Uterus (tissue), 2 donors: ENCODE results near the gene RHBDL2.

Experiments
- POLR2A ChIP-seq, 2 donors: fragments of 450-650 bp; IDR thresholded peaks; one replicate each; pipeline ENCODE4 v1.6.1; 2016; ENCODE audit warnings: antibody characterized with exemption in 2 of 2, mild to moderate bottlenecking in 1 of 2, moderate library complexity in 1 of 2
- TF ChIP-seq, protein P1 (sequence below), 4 experiments: fragments of 200-600 bp in 2 of 4; fragments of 450-650 bp in 2 of 4; sonication (generic) in 2 of 4; IDR thresholded peaks; one replicate each; pipeline ENCODE4 v1.5.1; 2016 to 2019; ENCODE audit warnings: antibody characterized with exemption in 4 of 4, mild to moderate bottlenecking in 2 of 4, moderate library complexity in 1 of 4

DNA sequence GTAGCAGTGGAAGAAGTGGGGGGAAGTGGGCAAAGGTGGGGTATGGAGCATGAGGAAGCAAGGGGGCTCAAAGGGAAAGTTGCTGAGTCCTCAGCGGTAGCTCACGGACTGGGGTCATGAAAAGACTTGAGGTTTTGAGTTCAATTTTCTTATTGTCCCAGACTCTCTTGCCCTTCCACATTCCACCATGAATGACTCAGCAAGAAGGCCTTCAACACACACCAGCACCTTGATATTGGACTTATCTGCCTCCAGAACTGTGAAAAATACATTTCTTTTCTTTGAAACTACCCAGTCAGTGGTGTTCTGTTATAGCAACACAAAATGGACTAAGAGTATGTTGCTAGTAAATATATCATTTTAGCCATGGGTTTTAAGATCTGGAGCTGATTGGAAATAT lies 17.3 kb upstream of the RHBDL2 start:
- TF ChIP-seq, protein P1, sequence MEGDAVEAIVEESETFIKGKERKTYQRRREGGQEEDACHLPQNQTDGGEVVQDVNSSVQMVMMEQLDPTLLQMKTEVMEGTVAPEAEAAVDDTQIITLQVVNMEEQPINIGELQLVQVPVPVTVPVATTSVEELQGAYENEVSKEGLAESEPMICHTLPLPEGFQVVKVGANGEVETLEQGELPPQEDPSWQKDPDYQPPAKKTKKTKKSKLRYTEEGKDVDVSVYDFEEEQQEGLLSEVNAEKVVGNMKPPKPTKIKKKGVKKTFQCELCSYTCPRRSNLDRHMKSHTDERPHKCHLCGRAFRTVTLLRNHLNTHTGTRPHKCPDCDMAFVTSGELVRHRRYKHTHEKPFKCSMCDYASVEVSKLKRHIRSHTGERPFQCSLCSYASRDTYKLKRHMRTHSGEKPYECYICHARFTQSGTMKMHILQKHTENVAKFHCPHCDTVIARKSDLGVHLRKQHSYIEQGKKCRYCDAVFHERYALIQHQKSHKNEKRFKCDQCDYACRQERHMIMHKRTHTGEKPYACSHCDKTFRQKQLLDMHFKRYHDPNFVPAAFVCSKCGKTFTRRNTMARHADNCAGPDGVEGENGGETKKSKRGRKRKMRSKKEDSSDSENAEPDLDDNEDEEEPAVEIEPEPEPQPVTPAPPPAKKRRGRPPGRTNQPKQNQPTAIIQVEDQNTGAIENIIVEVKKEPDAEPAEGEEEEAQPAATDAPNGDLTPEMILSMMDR (IDR thresholded peaks at IDR 0.05): no peak
- no peak for TF ChIP-seq POLR2A (IDR thresholded peaks at IDR 0.05)
